GM19463 (cell line): ENCODE measurements around the gene GTPBP4.

Source experiments
- ATAC-seq: cut with Tn5 transposase; IDR thresholded peaks from one replicate; pipeline ENCODE4 v1.9.1; 2021; ENCODE audit warnings: mild to moderate bottlenecking, moderate library complexity; ENCODE audit not compliant: unreplicated experiment

Gene GTPBP4

GRCh38 chr10:987870-988666 lies at the start of gene GTPBP4:
TSS of gene GTPBP4 (plus strand) at chr10:988434. CDS start at chr10:988480, 46 bp downstream.
- ATAC-seq: peak; percentile 94

GRCh38 chr10:938941-939678 lies 49.1 kb upstream of the GTPBP4 start:
- no peak for ATAC-seq

GRCh38 chr10:943334-944033 lies 44.8 kb upstream of the GTPBP4 start:
- ATAC-seq: peak; percentile 33

GRCh38 chr10:944034-944831 lies 44.0 kb upstream of the GTPBP4 start:
- peak; percentile 26 for ATAC-seq

GRCh38 chr10:945778-946177 lies 42.5 kb upstream of the GTPBP4 start:
- ATAC-seq: no peak

- no peak for ATAC-seq
Measured at GRCh38 chr10:947051-947450, 41.2 kb upstream of the GTPBP4 start.

GRCh38 chr10:947881-948280 lies 40.4 kb upstream of the GTPBP4 start:
- no peak for ATAC-seq

- ATAC-seq: no peak
Measured at GRCh38 chr10:948347-948746, 39.9 kb upstream of the GTPBP4 start.

GRCh38 chr10:949446-949845 lies 38.8 kb upstream of the GTPBP4 start:
- no peak for ATAC-seq

GRCh38 chr10:953836-954235 lies 34.4 kb upstream of the GTPBP4 start:
- no peak for ATAC-seq

GRCh38 chr10:954396-954795 lies 33.8 kb upstream of the GTPBP4 start:
- no peak for ATAC-seq

- no peak for ATAC-seq
Measured at GRCh38 chr10:955127-955819, 33.0 kb upstream of the GTPBP4 start.

GRCh38 chr10:955820-956217 lies 32.4 kb upstream of the GTPBP4 start:
- ATAC-seq: no peak

GRCh38 chr10:958106-958505 lies 30.1 kb upstream of the GTPBP4 start:
- ATAC-seq: no peak

GRCh38 chr10:958856-959255 lies 29.4 kb upstream of the GTPBP4 start:
- no peak for ATAC-seq

GRCh38 chr10:962342-962741 lies 25.9 kb upstream of the GTPBP4 start:
- ATAC-seq: no peak

- no peak for ATAC-seq
Measured at GRCh38 chr10:963186-963585, 25.0 kb upstream of the GTPBP4 start.

- no peak for ATAC-seq
Measured at GRCh38 chr10:963655-964054, 24.6 kb upstream of the GTPBP4 start.

GRCh38 chr10:964321-964987 lies 23.8 kb upstream of the GTPBP4 start:
- no peak for ATAC-seq

GRCh38 chr10:964988-965417 lies 23.2 kb upstream of the GTPBP4 start:
- ATAC-seq: no peak
